GM12872 (cell line): Measurements from ENCODE around the gene RPTOR.

Experiments used
- TF ChIP-seq, protein P1 (sequence below): IDR thresholded peaks from 3 replicates; pipeline ENCODE4 v1.5.1; 2011; ENCODE audit warnings: low read depth, mild to moderate bottlenecking, low read length, moderate library complexity; ENCODE audit not compliant: insufficient read depth

RPTOR gene

GRCh38 chr17:80899402-80900268 lies 355.0 kb downstream of the RPTOR start:
- TF ChIP-seq, protein P1, sequence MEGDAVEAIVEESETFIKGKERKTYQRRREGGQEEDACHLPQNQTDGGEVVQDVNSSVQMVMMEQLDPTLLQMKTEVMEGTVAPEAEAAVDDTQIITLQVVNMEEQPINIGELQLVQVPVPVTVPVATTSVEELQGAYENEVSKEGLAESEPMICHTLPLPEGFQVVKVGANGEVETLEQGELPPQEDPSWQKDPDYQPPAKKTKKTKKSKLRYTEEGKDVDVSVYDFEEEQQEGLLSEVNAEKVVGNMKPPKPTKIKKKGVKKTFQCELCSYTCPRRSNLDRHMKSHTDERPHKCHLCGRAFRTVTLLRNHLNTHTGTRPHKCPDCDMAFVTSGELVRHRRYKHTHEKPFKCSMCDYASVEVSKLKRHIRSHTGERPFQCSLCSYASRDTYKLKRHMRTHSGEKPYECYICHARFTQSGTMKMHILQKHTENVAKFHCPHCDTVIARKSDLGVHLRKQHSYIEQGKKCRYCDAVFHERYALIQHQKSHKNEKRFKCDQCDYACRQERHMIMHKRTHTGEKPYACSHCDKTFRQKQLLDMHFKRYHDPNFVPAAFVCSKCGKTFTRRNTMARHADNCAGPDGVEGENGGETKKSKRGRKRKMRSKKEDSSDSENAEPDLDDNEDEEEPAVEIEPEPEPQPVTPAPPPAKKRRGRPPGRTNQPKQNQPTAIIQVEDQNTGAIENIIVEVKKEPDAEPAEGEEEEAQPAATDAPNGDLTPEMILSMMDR, result peak; percentile 70

DNA sequence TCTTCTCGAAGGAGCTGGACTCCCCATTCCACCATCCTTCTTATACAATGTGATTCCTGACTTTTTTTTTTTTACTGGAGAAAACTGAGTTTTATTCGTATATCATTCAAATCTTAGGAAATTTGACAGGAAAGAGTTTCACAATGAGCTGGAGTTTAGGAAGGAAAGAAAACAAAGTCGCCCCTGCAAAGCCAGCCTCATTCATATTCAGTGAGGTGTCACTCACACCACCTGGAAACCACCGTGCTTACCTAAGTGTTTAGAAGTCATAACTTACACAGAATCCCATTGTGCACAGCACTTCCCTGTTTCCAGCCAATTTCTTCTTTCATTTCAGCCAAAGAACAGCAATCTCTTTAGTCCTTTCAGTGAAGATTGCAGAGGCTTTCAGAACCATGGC lies 356.7 kb downstream of the RPTOR start:
- TF ChIP-seq, protein P1, result no peak

DNA sequence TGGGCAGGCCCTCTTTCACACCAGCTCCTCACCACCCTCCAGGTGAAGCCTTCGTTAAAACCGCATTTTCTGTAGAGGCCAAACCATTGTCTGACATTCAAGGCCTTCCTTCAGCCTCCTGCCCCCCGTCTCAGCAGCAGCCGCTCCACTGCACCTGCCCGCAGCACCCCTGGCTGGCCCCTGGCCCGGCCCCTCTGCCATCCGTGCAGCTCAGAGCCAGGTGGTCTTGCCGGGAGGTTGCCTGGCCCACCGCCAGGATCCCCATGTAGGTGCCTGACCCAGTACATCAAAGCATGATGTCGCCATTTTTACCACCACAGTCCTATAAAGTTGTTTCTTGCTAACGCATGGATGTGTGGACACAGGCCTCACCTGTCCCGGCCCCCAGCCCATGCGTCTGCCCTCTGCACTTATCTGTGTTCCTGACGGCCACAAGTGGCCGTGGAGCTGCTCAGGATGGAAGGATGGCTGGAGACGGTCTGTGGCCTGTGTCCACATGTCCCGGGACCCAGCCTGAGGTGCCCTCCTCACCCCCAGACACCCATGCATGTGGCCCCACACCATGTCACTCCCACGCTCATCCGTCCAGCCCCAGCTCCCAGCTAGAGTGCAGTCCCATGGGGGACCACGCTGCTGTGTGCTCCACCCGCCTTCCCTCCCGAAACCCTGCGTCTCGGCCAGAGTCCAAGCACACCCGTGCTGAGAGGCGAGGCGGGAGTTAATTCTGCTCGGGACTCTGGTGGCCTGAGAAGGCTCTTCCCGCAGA lies 357.7 kb downstream of the RPTOR start:
- TF ChIP-seq, protein P1, result no peak

GRCh38 chr17:80902963-80903611 lies 358.4 kb downstream of the RPTOR start:
- TF ChIP-seq, protein P1, result no peak

DNA sequence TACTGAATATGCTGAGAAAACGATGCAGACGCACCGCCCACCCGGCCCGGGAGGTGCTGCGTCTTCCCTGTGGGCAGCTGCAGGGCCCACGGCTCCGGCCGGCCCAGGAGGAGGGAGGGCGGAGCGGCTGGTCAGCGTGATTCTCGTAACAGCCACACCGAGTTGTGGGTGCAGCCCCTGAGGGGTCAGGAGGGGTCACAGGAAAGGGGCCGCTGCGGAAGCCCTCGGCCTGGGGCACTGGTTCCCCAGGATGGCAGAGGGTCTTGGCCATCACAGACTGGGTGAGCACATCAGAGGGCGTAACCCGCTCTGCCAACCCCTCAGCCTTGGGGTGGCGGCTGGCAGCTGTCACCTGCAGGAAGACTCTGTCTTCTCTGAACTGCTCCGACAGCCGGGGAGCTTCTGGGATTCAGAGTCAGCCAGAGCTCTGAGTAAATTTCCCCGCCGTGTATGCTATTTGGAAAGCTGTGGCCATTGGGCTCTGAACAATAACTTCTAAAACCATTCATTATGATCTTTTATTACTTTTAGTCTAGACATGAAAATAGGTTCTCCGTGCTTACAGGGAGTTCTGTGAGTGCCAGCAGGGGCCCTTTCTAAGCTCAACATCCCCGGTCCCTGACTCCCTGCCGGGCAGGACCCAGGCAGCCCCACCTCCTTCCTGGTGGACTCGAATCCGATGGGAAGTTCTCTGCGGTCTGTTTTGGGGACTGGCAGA lies 359.6 kb downstream of the RPTOR start:
- TF ChIP-seq, protein P1, result no peak

DNA sequence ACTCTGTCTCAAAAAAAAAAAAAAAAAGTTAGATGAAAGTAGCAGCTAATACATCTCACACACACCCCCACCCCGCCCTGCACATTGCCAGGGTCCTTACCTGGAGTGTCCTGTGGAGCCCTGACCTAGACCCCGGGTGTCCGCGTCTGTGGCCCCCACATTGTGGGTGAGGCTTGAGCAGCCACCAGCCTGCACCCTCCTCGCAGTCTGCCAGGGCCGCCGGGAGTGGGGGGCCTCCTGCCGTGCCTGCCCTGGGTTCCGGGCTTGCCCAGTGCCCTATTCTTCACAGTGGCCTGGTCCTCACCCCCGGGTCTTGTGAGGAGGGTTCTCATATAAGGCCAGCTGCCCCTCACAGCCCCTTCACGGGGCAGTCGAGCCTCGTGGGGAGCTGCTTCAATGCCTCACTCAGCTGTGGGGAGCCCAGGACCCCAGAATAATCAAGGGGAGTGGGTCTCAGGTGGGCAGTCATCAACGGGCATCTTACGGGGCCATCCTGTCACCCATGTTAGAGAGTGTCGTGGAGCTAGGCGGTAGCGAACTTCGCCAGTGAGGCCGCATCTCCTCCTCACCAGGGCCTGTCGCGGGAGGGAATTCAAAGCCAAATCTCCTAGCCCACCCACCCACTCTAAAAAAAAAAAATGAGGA lies 361.1 kb downstream of the RPTOR start:
- TF ChIP-seq, protein P1, result no peak
